ENCODE data around the gene LMOD1.

LMOD1 gene

DNA sequence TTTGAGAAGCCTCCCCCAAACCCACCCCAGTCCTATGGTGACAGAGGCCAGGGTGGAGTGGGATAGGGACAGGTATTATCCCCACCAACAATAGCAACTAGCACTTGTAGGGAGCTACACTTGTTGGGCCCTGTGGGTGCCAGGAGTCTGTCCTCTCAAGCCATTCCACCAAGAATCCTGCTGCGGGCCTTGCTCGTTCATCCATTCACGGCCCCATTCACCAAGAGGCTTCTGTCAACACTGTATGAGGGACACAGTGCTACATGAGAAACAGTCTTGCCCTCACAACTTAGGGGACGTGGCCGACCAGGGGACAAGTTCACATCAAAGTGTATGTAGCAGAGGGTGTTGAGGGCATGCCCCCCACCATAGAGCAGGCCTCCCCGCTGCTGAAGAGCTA lies 38.7 kb downstream of the LMOD1 start:
- TF ChIP-seq TOX (CRISPR knock-in tag; IDR thresholded peaks at IDR 0.05; ENCODE audit: borderline replicate concordance), result no peak
- no peak for TF ChIP-seq ZFP3 (CRISPR knock-in tag; IDR thresholded peaks at IDR 0.05)
- no peak for TF ChIP-seq RARB (CRISPR knock-in tag; IDR thresholded peaks at IDR 0.05)
- no peak for TF ChIP-seq ARNTL (CRISPR knock-in tag; IDR thresholded peaks at IDR 0.05; ENCODE audit: borderline replicate concordance, low read depth)
- no peak for TF ChIP-seq SNAI2 (CRISPR knock-in tag; IDR thresholded peaks at IDR 0.05)
- no peak for TF ChIP-seq PPARA (CRISPR knock-in tag; IDR thresholded peaks at IDR 0.05; ENCODE audit: borderline replicate concordance)
- TF ChIP-seq POU6F1 (CRISPR knock-in tag; IDR thresholded peaks at IDR 0.05; ENCODE audit: borderline replicate concordance, low read depth), result no peak
- no peak for TF ChIP-seq OSR1 (CRISPR knock-in tag; IDR thresholded peaks at IDR 0.05)
- TF ChIP-seq TCF4 (CRISPR knock-in tag; IDR thresholded peaks at IDR 0.05; ENCODE audit: borderline replicate concordance), result no peak
- TF ChIP-seq ZNF8 (CRISPR knock-in tag; IDR thresholded peaks at IDR 0.05), result no peak
- no peak for TF ChIP-seq BACH2 (CRISPR knock-in tag; IDR thresholded peaks at IDR 0.05; ENCODE audit: borderline replicate concordance)
- no peak for TF ChIP-seq ZNF565 (CRISPR knock-in tag; conservative IDR thresholded peaks at IDR 0.05; ENCODE audit: low read depth)
- no peak for TF ChIP-seq ZNF70 (CRISPR knock-in tag; IDR thresholded peaks at IDR 0.05)
- TF ChIP-seq CREB5 (CRISPR knock-in tag; IDR thresholded peaks at IDR 0.05; ENCODE audit: low read depth), result no peak
- no peak for TF ChIP-seq CSRNP3 (CRISPR knock-in tag; IDR thresholded peaks at IDR 0.05)
- TF ChIP-seq ISL1 (CRISPR knock-in tag; IDR thresholded peaks at IDR 0.05), result no peak
- no peak for TF ChIP-seq CSDC2 (CRISPR knock-in tag; IDR thresholded peaks at IDR 0.05)
- ATAC-seq, result no peak

DNA sequence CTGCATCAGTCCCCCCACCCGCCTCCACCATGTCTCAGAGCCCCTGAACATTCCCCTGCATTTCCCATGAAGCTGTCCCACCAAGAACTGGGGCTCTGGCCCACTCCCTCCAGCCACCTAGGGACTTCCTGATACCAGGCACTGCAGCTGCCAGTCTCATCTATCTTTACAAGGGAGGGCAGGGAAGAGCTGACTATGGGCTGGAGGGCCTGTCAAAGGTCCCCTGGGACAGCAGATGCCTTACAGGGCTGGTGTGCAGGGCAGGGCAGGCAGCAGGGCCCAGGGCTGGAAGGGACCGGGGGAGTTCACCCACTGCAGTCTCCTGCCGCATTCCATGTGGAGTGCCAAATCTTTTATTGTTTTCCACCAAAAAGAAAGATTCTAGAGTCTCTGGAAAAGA lies 40.0 kb downstream of the LMOD1 start:
- ATAC-seq, result no peak
- no peak for TF ChIP-seq CSRNP3 (CRISPR knock-in tag; IDR thresholded peaks at IDR 0.05)
- no peak for TF ChIP-seq ZC3H10 (CRISPR knock-in tag; IDR thresholded peaks at IDR 0.05)
- no peak for TF ChIP-seq RARB (CRISPR knock-in tag; IDR thresholded peaks at IDR 0.05)
- TF ChIP-seq BACH2 (CRISPR knock-in tag; IDR thresholded peaks at IDR 0.05; ENCODE audit: borderline replicate concordance), result no peak
- TF ChIP-seq OSR1 (CRISPR knock-in tag; IDR thresholded peaks at IDR 0.05), result no peak
- TF ChIP-seq CSDC2 (CRISPR knock-in tag; IDR thresholded peaks at IDR 0.05), result no peak
- no peak for TF ChIP-seq ZNF8 (CRISPR knock-in tag; IDR thresholded peaks at IDR 0.05)
- TF ChIP-seq ZFP30 (CRISPR knock-in tag; IDR thresholded peaks at IDR 0.05), result no peak
- no peak for TF ChIP-seq TOX (CRISPR knock-in tag; IDR thresholded peaks at IDR 0.05; ENCODE audit: borderline replicate concordance)
- TF ChIP-seq ZNF565 (CRISPR knock-in tag; conservative IDR thresholded peaks at IDR 0.05; ENCODE audit: low read depth), result no peak
- TF ChIP-seq ARNTL (CRISPR knock-in tag; IDR thresholded peaks at IDR 0.05; ENCODE audit: borderline replicate concordance, low read depth), result no peak
- no peak for TF ChIP-seq ZFP3 (CRISPR knock-in tag; IDR thresholded peaks at IDR 0.05)

- no peak for ATAC-seq
- TF ChIP-seq ZC3H10 (CRISPR knock-in tag; IDR thresholded peaks at IDR 0.05) (no peak), CSRNP3 (CRISPR knock-in tag; IDR thresholded peaks at IDR 0.05) (no peak), BACH2 (CRISPR knock-in tag; IDR thresholded peaks at IDR 0.05; ENCODE audit: borderline replicate concordance) (no peak), ISL1 (CRISPR knock-in tag; IDR thresholded peaks at IDR 0.05) (no peak), ZNF70 (CRISPR knock-in tag; IDR thresholded peaks at IDR 0.05) (no peak), RARB (CRISPR knock-in tag; IDR thresholded peaks at IDR 0.05) (no peak), TCF4 (CRISPR knock-in tag; IDR thresholded peaks at IDR 0.05; ENCODE audit: borderline replicate concordance) (no peak), GLIS3 (CRISPR knock-in tag; IDR thresholded peaks at IDR 0.05) (no peak), ARNTL (CRISPR knock-in tag; IDR thresholded peaks at IDR 0.05; ENCODE audit: borderline replicate concordance, low read depth) (no peak), ZNF8 (CRISPR knock-in tag; IDR thresholded peaks at IDR 0.05) (no peak), PPARA (CRISPR knock-in tag; IDR thresholded peaks at IDR 0.05; ENCODE audit: borderline replicate concordance) (no peak), POU6F1 (CRISPR knock-in tag; IDR thresholded peaks at IDR 0.05; ENCODE audit: borderline replicate concordance, low read depth) (no peak)
- TF ChIP-seq, protein P1, sequence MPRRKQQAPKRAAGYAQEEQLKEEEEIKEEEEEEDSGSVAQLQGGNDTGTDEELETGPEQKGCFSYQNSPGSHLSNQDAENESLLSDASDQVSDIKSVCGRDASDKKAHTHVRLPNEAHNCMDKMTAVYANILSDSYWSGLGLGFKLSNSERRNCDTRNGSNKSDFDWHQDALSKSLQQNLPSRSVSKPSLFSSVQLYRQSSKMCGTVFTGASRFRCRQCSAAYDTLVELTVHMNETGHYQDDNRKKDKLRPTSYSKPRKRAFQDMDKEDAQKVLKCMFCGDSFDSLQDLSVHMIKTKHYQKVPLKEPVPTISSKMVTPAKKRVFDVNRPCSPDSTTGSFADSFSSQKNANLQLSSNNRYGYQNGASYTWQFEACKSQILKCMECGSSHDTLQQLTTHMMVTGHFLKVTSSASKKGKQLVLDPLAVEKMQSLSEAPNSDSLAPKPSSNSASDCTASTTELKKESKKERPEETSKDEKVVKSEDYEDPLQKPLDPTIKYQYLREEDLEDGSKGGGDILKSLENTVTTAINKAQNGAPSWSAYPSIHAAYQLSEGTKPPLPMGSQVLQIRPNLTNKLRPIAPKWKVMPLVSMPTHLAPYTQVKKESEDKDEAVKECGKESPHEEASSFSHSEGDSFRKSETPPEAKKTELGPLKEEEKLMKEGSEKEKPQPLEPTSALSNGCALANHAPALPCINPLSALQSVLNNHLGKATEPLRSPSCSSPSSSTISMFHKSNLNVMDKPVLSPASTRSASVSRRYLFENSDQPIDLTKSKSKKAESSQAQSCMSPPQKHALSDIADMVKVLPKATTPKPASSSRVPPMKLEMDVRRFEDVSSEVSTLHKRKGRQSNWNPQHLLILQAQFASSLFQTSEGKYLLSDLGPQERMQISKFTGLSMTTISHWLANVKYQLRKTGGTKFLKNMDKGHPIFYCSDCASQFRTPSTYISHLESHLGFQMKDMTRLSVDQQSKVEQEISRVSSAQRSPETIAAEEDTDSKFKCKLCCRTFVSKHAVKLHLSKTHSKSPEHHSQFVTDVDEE (CRISPR knock-in tag; IDR thresholded peaks at IDR 0.05), result no peak
Observed at GRCh38 chr1:201905234-201905890, 41.0 kb downstream of the LMOD1 start.
